GM18951 (cell line): ENCODE data around the gene MT1F.
"Not testable (repeated sequence)": the region's sequence is repeated elsewhere in the genome, so short reads cannot be mapped to it uniquely, and the experiment has no call there.

ENCODE experiments used
- POLR2A ChIP-seq: IDR thresholded peaks from 4 replicates; pipeline ENCODE4 v1.6.1; 2011; ENCODE audit warnings: mild to moderate bottlenecking; ENCODE audit not compliant: insufficient read length, insufficient read depth; ENCODE audit errors: extremely low read depth
- in situ Hi-C: fragments of 300-500 bp; cut with MboI; formaldehyde crosslinking; loops from one replicate; pipeline ENCODE4 v1.12.0; 2022; ENCODE audit warnings: low sequenced_read_pairs, mixed read lengths, inconsistent platforms; ENCODE audit not compliant: unreplicated experiment

The MT1F gene

GRCh38 chr16:56617212-56618085, 40.3 kb upstream of the MT1F start:
- TF ChIP-seq POLR2A = no peak
- in situ Hi-C loops = no loop called here

GRCh38 chr16:56618138-56618537, 39.6 kb upstream of the MT1F start:
- no peak for TF ChIP-seq POLR2A
- in situ Hi-C loops = no loop called here

GRCh38 chr16:56620339-56620897, 37.3 kb upstream of the MT1F start:
- in situ Hi-C loops = no loop called here
- no peak for TF ChIP-seq POLR2A

- in situ Hi-C loops = not testable (repeated sequence)
Observed at GRCh38 chr16:56621665-56622445, 35.9 kb upstream of the MT1F start.

- in situ Hi-C loops = not testable (repeated sequence)
Observed at GRCh38 chr16:56623184-56623583, 34.6 kb upstream of the MT1F start.

- TF ChIP-seq POLR2A = no peak
- in situ Hi-C loops = no loop called here
Observed at GRCh38 chr16:56623637-56624036, 34.1 kb upstream of the MT1F start.

- in situ Hi-C loops = no loop called here
- peak; percentile 78 for TF ChIP-seq POLR2A
Observed at GRCh38 chr16:56625140-56625942, 32.4 kb upstream of the MT1F start, which contains the start of gene MT1E. MT1E (plus strand) TSS chr16:56625781; CDS start chr16:56625852, 71 bp downstream.

- no peak for TF ChIP-seq POLR2A
- in situ Hi-C loops = no loop called here
Observed at GRCh38 chr16:56625943-56626654, 31.7 kb upstream of the MT1F start.

GRCh38 chr16:56626685-56627084, 31.1 kb upstream of the MT1F start:
- in situ Hi-C loops = no loop called here
- no peak for TF ChIP-seq POLR2A

GRCh38 chr16:56628486-56629350, 29.0 kb upstream of the MT1F start:
- in situ Hi-C loops = no loop called here
- TF ChIP-seq POLR2A = no peak

- in situ Hi-C loops = no loop called here
Observed at GRCh38 chr16:56629531-56629930, 28.2 kb upstream of the MT1F start.

More at GRCh38 chr16:56629531-56629930, 28.2 kb upstream of the MT1F start:
- no peak for TF ChIP-seq POLR2A
